GM12878 (cell line): ENCODE measurements around the gene OVOL1. TPM values are rescaled to one million over a fixed set of nuclear protein-coding genes. Genes with fewer than 3 reads are reported as not detected.

Experiments used
- ATAC-seq: fragments of 200-7000 bp; cut with Tn5 transposase; 3 replicates; pipeline ENCODE4 v1.9.1; 2020; ENCODE audit warnings: mild to moderate bottlenecking, moderate library complexity
- BruUV-seq: library from RNA; stranded (reverse); fragments of 400-500 nt; replicated peaks from 2 replicates; lab custom pipeline; 2021; lab: Mats Ljungman, UMichigan
- CTCF ChIA-PET: fragments of 300-600 bp; sonication (Branson Sonifier 250); formaldehyde crosslinking; extraction: SDS; loops from one replicate; lab custom pipeline; 2021; ENCODE audit warnings: inconsistent platforms; lab: Yijun Ruan, JAX
- POLR2A ChIA-PET: fragments of 350-600 bp; formaldehyde crosslinking; extraction: SDS; loops from one replicate; lab custom pipeline; 2021; ENCODE audit warnings: inconsistent platforms; lab: Charles Lee
- RAD21 ChIA-PET: fragments of 300-600 bp; sonication (Branson Sonifier 250); formaldehyde crosslinking; loops from one replicate; lab custom pipeline; 2023; ENCODE audit warnings: antibody characterized with exemption; ENCODE audit not compliant: unreplicated experiment; lab: Charles Lee
- SMC1A ChIA-PET: fragments of 300-600 bp; sonication (Branson Sonifier 250); formaldehyde crosslinking; loops from one replicate; lab custom pipeline; 2023; ENCODE audit not compliant: unreplicated experiment, uncharacterized antibody; lab: Charles Lee
- DNase-seq: peaks from one replicate; pipeline ENCODE4 v3.0.0-alpha.2; 2011; ENCODE audit warnings: low read depth, low spot score
- FAIRE-seq: peaks from 3 replicates; lab custom pipeline; 2011; peaks lifted over from hg19 to GRCh38; lab: Jason Lieb, UNC
- H2AFZ ChIP-seq: 2 replicates; pipeline ENCODE4 v1.6.0; 2011; ENCODE audit warnings: low read depth, low read length, control low read depth; ENCODE audit not compliant: control insufficient read depth
- H3K27ac ChIP-seq: 2 replicates; pipeline ENCODE4 v1.5.1; 2011; ENCODE audit warnings: control low read depth; ENCODE audit not compliant: control insufficient read depth, insufficient read depth
- H3K27me3 ChIP-seq, 2 experiments: replicated peaks in 1 of 2; 2 replicates each; pipeline versions ENCODE4 v1.6.0 to v1.6.1; 2011; ENCODE audit warnings: low read length in 1 of 2; ENCODE audit not compliant: control insufficient read depth in 2 of 2, insufficient read depth in 2 of 2
- H3K36me3 ChIP-seq, 2 experiments: 2 replicates each; pipeline ENCODE4 v1.5.1; 2011; ENCODE audit warnings: low read length in 1 of 2; ENCODE audit not compliant: control insufficient read depth in 2 of 2, insufficient read depth in 2 of 2
- H3K4me1 ChIP-seq: 2 replicates; pipeline ENCODE4 v1.6.1; 2011; ENCODE audit warnings: mild to moderate bottlenecking, low read length, moderate library complexity, mixed read lengths; ENCODE audit not compliant: control insufficient read depth, insufficient read depth
- H3K4me2 ChIP-seq: 2 replicates; pipeline ENCODE4 v1.6.0; 2011; ENCODE audit warnings: control low read depth; ENCODE audit not compliant: control insufficient read depth, insufficient read depth
- H3K4me3 ChIP-seq: fragments of 200-600 bp; sonication (generic); 2 replicates; pipeline ENCODE4 v1.5.1; 2016
- H3K79me2 ChIP-seq: 2 replicates; pipeline ENCODE4 v1.6.0; 2011; ENCODE audit warnings: low read length; ENCODE audit not compliant: control insufficient read depth, insufficient read depth
- H3K9ac ChIP-seq: 2 replicates; pipeline ENCODE4 v1.8.0; 2011; ENCODE audit warnings: low read length, control low read depth, mixed read lengths; ENCODE audit not compliant: control insufficient read depth, insufficient read depth
- H3K9me3 ChIP-seq: replicated peaks from 3 replicates; pipeline ENCODE4 v1.5.1; 2011; ENCODE audit warnings: mild to moderate bottlenecking, low read length; ENCODE audit not compliant: control insufficient read depth, insufficient read depth
- H4K20me1 ChIP-seq: 2 replicates; pipeline ENCODE4 v1.6.0; 2011; ENCODE audit not compliant: control insufficient read depth, insufficient read depth
- ATF2 ChIP-seq: IDR thresholded peaks from 2 replicates; pipeline ENCODE4 v1.6.1; 2012; ENCODE audit warnings: low read length, inconsistent platforms
- ATF3 ChIP-seq: IDR thresholded peaks from 2 replicates; pipeline ENCODE4 v1.6.1; 2011; ENCODE audit warnings: low read depth, mild to moderate bottlenecking, low read length, moderate library complexity, borderline replicate concordance; ENCODE audit errors: extremely low read depth
- ELK1 ChIP-seq: IDR thresholded peaks from 2 replicates; pipeline ENCODE4 v1.6.1; 2012; ENCODE audit warnings: low read depth, low read length, improper control_type of control experiment
- MEF2B ChIP-seq: fragments of 450-650 bp; IDR thresholded peaks from 2 replicates; pipeline ENCODE4 v1.6.1; 2018; ENCODE audit warnings: mild to moderate bottlenecking, moderate library complexity; ENCODE audit not compliant: partially characterized antibody, poor library complexity, severe bottlenecking
- NFIC ChIP-seq: IDR thresholded peaks from 2 replicates; pipeline ENCODE4 v1.6.1; 2012; ENCODE audit warnings: low read depth, mild to moderate bottlenecking, inconsistent platforms, low read length, moderate library complexity
- POLR2AphosphoS5 ChIP-seq: IDR thresholded peaks from 2 replicates; pipeline ENCODE4 v1.6.1; 2011; ENCODE audit warnings: mild to moderate bottlenecking, low read length, inconsistent platforms
- WGBS: methylation state at CpG from one replicate; pipeline ENCODE4 v1.1.6; 2016; ENCODE audit warnings: low lambda C conversion rate; ENCODE audit not compliant: insufficient replicate concordance, insufficient coverage; ENCODE audit errors: missing lambda C conversion rate; 5-methylcytosine and 5-hydroxymethylcytosine counted together
- in situ Hi-C: fragments of 300-500 bp; cut with MboI; formaldehyde crosslinking; loops from 9 replicates; pipeline ENCODE4 v1.14.3; 2018; ENCODE audit warnings: mixed read lengths
- intact Hi-C: fragments of 100-400 bp; cut with micrococcal nuclease; formaldehyde crosslinking; loops from one replicate; pipeline ENCODE4 v1.14.2; 2022; ENCODE audit not compliant: unreplicated experiment
- polyA plus RNA-seq, 11 experiments: library from polyadenylated mRNA; depleted of rRNA in 4 of 11; unstranded in 6 of 11; stranded (reverse) in 5 of 11; fragments of >200 nt; fragmentation: Nextera tagmentation in 4 of 11; fragmentation: Illumina TruSeq in 1 of 11; extraction: Ambion mirVana in 4 of 11; extraction: Trizol in 1 of 11; gene quantifications; 1 replicate in 1 of 11; 2 replicates in 10 of 11; pipeline versions ENCODE4 v1.2.1 to v1.2.3, GENCODE V29; 2011 to 2016; ENCODE audit warnings: inconsistent platforms in 2 of 11, missing spikeins in 2 of 11, low read depth in 1 of 11
- total RNA-seq, 4 experiments: library from RNA; depleted of rRNA in 3 of 4; stranded (reverse); fragments of >200 nt in 3 of 4; fragmentation: Illumina TruSeq in 1 of 4; extraction: Trizol in 1 of 4; gene quantifications; 2 replicates each; pipeline versions ENCODE4 v1.2.1 to v1.2.3, GENCODE V29; 2013 to 2021

The OVOL1 gene
- total and polyA plus RNA-seq, 10 of the 15 experiments (the other 5 are each of a cell fraction or from before 2014, with no cell fraction given), result 0.04 to 0.96 (median 0.09) TPM; not detected in 7

GRCh38 chr11:65814131-65814985 lies 27.5 kb downstream of the OVOL1 start:
- CTCF ChIA-PET, result interaction anchor here (1.8 to 7.2 kb wide), 4 partner anchors 11 to 44 kb away, joined by 11 to 192 read pairs (median 24); partner anchors contain the start of gene AP5B1
- RAD21 ChIA-PET, result interaction anchor here (1.5 to 2.1 kb wide), 2 partner anchors 25 to 34 kb away, joined by 3 to 7 read pairs; no protein-coding TSS in a partner anchor
- POLR2A ChIA-PET, result interaction anchor here (1.2 to 1.5 kb wide), 3 partner anchors 14 to 34 kb away, joined by 4 to 5 read pairs (median 5); no protein-coding TSS in a partner anchor
- FAIRE-seq (no peak), ATAC-seq (no peak), DNase-seq (no peak)
- WGBS, result 51% methylated on average over 18 of the region's 18 CpGs
- Histone ChIP-seq H3K36me3 (no peaks in the 10 kb centered on the region), H3K27ac (no peak overlapping the region), H3K79me2 (no peaks in the 10 kb centered on the region), H3K9me3 (no peaks in the 10 kb centered on the region), H3K4me2 (no peak overlapping the region), H3K4me3 (no peak overlapping the region), H3K27me3 (no peaks in the 10 kb centered on the region; a peak in 1 of 4 replicates), H2AFZ (no peak overlapping the region), H4K20me1 (no peaks in the 10 kb centered on the region), H3K9ac (no peak overlapping the region), H3K4me1 (peaks cover 3% of the 10 kb centered on the region; the same call in 1 of the 2 replicates)
- in situ Hi-C loops, result no loop called here
- no TSS peak for BruUV-seq
- SMC1A ChIA-PET, result interaction anchor here (0.9 to 5.3 kb wide), 3 partner anchors 34 to 37 kb away, joined by 3 to 41 read pairs (median 3); no protein-coding TSS in a partner anchor
- no peak for TF ChIP-seq NFIC
- intact Hi-C loops, result no loop called here

GRCh38 chr11:65814986-65815565 lies 28.2 kb downstream of the OVOL1 start:
- Histone ChIP-seq H3K36me3 (no peaks in the 10 kb centered on the region), H3K4me1 (peaks cover 3% of the 10 kb centered on the region; the same call in 1 of the 2 replicates), H3K4me3 (no peak overlapping the region), H3K79me2 (no peaks in the 10 kb centered on the region), H3K4me2 (no peak overlapping the region), H3K9me3 (no peaks in the 10 kb centered on the region), H4K20me1 (no peaks in the 10 kb centered on the region), H2AFZ (no peak overlapping the region), H3K27me3 (no peaks in the 10 kb centered on the region), H3K9ac (no peak overlapping the region), H3K27ac (no peak overlapping the region)
- ATAC-seq, result no peak
- no peak for FAIRE-seq
- ChIA-PET CTCF (interaction anchor here (0.6 to 7.2 kb wide), 8 partner anchors 12 to 111 kb away, joined by 3 to 192 read pairs (median 24); partner anchors contain the start of genes AP5B1 and KAT5), POLR2A (no interaction called here), RAD21 (interaction anchor here (1.5 to 5.4 kb wide), 2 partner anchors 26 to 37 kb away, joined by 3 to 91 read pairs; partner anchors contain the start of gene AP5B1), SMC1A (interaction anchor here (0.8 to 5.3 kb wide), 2 partner anchors 12 to 36 kb away, joined by 3 to 41 read pairs; no protein-coding TSS in a partner anchor)
- intact Hi-C loops, result no loop called here
- in situ Hi-C loops, result no loop called here
- no TSS peak for BruUV-seq
- WGBS, result 84% methylated on average over 16 of the region's 16 CpGs
- no peak for DNase-seq
- no peak for TF ChIP-seq ELK1
- TF ChIP-seq POLR2AphosphoS5, result no peak
- TF ChIP-seq ATF2, result no peak
- no peak for TF ChIP-seq NFIC
- no peak for TF ChIP-seq MEF2B
- no peak for TF ChIP-seq ATF3
